Naive thymus-derived CD4-positive, alpha-beta T cell (primary cell): Measurements from ENCODE around the gene TMEM214. TPM values are rescaled to one million over a fixed set of nuclear protein-coding genes. Genes with fewer than 3 reads are reported as not detected.

ENCODE experiments used
- ATAC-seq: fragments of 150-1000 bp; cut with Tn5 transposase; 2 replicates; pipeline ENCODE4 v1.10.0; 2021; ENCODE audit warnings: mild to moderate bottlenecking, moderate library complexity
- CTCF ChIA-PET: fragments of 350-600 bp; sonication (Branson Sonifier 250); formaldehyde crosslinking; loops from one replicate; lab custom pipeline; 2021; ENCODE audit warnings: antibody characterized with exemption; lab: Charles Lee
- POLR2A ChIA-PET: fragments of 350-600 bp; sonication (Branson Sonifier 250); formaldehyde crosslinking; loops from one replicate; lab custom pipeline; 2021; ENCODE audit warnings: antibody characterized with exemption, inconsistent platforms; lab: Charles Lee
- DNase-seq, 9 donors: peaks; one replicate each; pipeline versions ENCODE4 v3.0.0 to v3.0.0-alpha.2; 2020 to 2022; ENCODE audit warnings: mixed read lengths in 1 of 9
- H3K27ac ChIP-seq: one replicate; pipeline ENCODE4 v1.7.0; 2013; ENCODE audit warnings: mild to moderate bottlenecking, low read depth, low read length, moderate library complexity
- H3K27me3 ChIP-seq, 2 donors: one replicate each; pipeline ENCODE4 v1.7.0; 2013; ENCODE audit warnings: low read length in 2 of 2, mild to moderate bottlenecking in 2 of 2, moderate library complexity in 2 of 2; ENCODE audit not compliant: control insufficient read depth in 2 of 2, insufficient read depth in 2 of 2
- H3K36me3 ChIP-seq, 3 experiments: 1 replicate in 2 of 3; 2 replicates in 1 of 3; pipeline ENCODE4 v1.7.0; 2013; ENCODE audit warnings: low read length in 3 of 3, mild to moderate bottlenecking in 3 of 3, moderate library complexity in 1 of 3; ENCODE audit not compliant: insufficient read depth in 3 of 3, control insufficient read depth in 2 of 3
- H3K4me1 ChIP-seq, 2 donors: one replicate each; pipeline ENCODE4 v1.7.0; 2013; ENCODE audit warnings: low read length in 2 of 2, mild to moderate bottlenecking in 2 of 2, moderate library complexity in 1 of 2; ENCODE audit not compliant: control insufficient read depth in 2 of 2, insufficient read depth in 2 of 2
- H3K4me3 ChIP-seq: 2 replicates; pipeline ENCODE4 v1.7.0; 2013; ENCODE audit warnings: mild to moderate bottlenecking, low read length
- H3K9me3 ChIP-seq, 3 experiments: 1 replicate in 2 of 3; 2 replicates in 1 of 3; pipeline ENCODE4 v1.7.0; 2013; ENCODE audit warnings: low read length in 3 of 3; ENCODE audit not compliant: control insufficient read depth in 2 of 3
- H3K27ac Mint-ChIP-seq, 9 donors: one replicate each; pipeline ENCODE4 v1.8.0; 2020 to 2022; ENCODE audit warnings: mixed read lengths in 9 of 9, mild to moderate bottlenecking in 8 of 9, moderate library complexity in 5 of 9, inconsistent platforms in 2 of 9
- H3K27me3 Mint-ChIP-seq, 5 donors: one replicate each; pipeline ENCODE4 v1.8.0; 2021 to 2022; ENCODE audit warnings: mixed read lengths in 5 of 5, mild to moderate bottlenecking in 1 of 5
- H3K36me3 Mint-ChIP-seq, 5 donors: one replicate each; pipeline ENCODE4 v1.8.0; 2020 to 2022; ENCODE audit warnings: mixed read lengths in 5 of 5, mild to moderate bottlenecking in 3 of 5, inconsistent platforms in 1 of 5
- H3K4me1 Mint-ChIP-seq, 7 donors: one replicate each; pipeline ENCODE4 v1.8.0; 2020 to 2022; ENCODE audit warnings: mixed read lengths in 7 of 7, mild to moderate bottlenecking in 3 of 7, inconsistent platforms in 1 of 7
- H3K4me3 Mint-ChIP-seq, 10 donors: one replicate each; pipeline ENCODE4 v1.8.0; 2020 to 2022; ENCODE audit warnings: mild to moderate bottlenecking in 10 of 10, mixed read lengths in 10 of 10, moderate library complexity in 6 of 10, inconsistent platforms in 2 of 10
- H3K9me3 Mint-ChIP-seq, 11 donors: one replicate each; pipeline ENCODE4 v1.8.0; 2020 to 2022; ENCODE audit warnings: mixed read lengths in 11 of 11, mild to moderate bottlenecking in 4 of 11, inconsistent platforms in 1 of 11, moderate library complexity in 1 of 11
- intact Hi-C, 2 donors: fragments of 100-400 bp; cut with micrococcal nuclease; formaldehyde crosslinking; loops; one replicate each; pipeline ENCODE4 v1.15.1; 2023
- polyA plus RNA-seq, 2 donors: library from polyadenylated mRNA; unstranded; fragments of 300-500 nt; fragmentation: Illumina TruSeq; gene quantifications; one replicate each; pipeline ENCODE4 v1.2.3, GENCODE V29; 2021
- total RNA-seq, 6 experiments: library from RNA in 5 of 6; stranded (reverse) in 5 of 6; gene quantifications; 1 replicate in 5 of 6; 2 replicates in 1 of 6; pipeline ENCODE4 v1.2.3 and lab custom pipeline; 2021 to 2026

Gene TMEM214
- total and polyA plus RNA-seq, 7 experiments from 2014 or later: 18.6 to 114 (median 41.7) TPM

DNA sequence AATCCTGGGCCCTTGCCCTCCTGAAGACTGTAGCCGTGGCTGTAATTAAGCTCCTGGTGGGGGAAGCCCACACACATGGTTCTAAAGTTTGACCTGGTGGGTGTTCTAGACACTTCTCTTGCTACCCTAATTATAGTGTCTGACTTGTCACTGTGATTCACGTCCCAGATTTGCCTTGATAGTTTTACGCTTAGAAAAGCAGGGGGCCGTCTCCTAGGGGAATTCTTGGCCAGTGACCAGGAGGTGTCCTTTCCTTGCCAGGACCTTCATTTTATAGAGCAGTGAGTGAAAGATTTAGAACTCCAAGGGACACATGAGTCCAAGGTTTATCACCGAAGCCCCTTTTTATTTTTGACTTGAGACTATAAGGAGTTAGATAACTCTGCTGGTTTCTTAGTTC, 9.0 kb downstream of the TMEM214 start:
- no peak for DNase-seq
- ChIA-PET POLR2A (no interaction called here), CTCF (no interaction called here)
- H3K27ac ChIP-seq: no peak overlapping the region
- Mint-ChIP-seq H3K36me3 (peaks cover 5 to 29% (median 9%) of the 10 kb centered on the region in 5 donors), H3K4me3 (no peak overlapping the region), H3K27ac (peak overlapping the region in 6 of 9 donors; percentile 26 to 83 (median 34)), H3K4me1 (peaks cover 0 to 9% (median 0%) of the 10 kb centered on the region in 7 donors), H3K27me3 (no peaks in the 10 kb centered on the region), H3K9me3 (no peaks in the 10 kb centered on the region)
- no peaks in the 10 kb centered on the region for H3K27me3 ChIP-seq
- intact Hi-C loops: no loop called here
- H3K4me3 ChIP-seq: no peak overlapping the region
- H3K36me3 ChIP-seq: peaks cover 7 to 51% (median 21%) of the 10 kb centered on the region in 3 experiments
- no peak for ATAC-seq
- H3K9me3 ChIP-seq: no peaks in the 10 kb centered on the region
- no peaks in the 10 kb centered on the region for H3K4me1 ChIP-seq

DNA sequence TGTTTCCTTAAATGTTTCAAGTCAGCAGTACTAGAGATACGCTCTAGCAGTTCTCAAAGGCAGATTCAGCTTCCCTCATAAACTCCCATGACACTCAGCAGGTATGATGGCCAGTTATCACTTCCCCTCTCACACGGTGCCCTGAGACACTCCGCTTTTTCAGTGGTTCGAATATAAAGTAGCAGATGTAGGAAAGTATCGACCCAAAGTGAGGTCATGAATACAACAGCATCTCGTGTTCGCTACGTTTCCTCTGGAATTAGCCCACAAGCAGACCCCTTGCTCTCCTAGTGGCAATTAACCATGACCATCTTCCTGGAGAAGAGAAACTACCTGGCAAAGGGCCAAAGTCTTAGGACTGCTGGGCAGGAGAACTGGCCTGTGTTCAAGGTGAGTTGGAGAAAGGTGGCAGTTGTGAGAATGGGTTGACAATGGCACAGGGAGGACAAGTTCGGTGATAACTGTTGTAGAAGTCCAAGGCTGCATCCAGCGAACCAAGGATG, 9.4 kb downstream of the TMEM214 start:
- Mint-ChIP-seq H3K27ac (peak overlapping the region in 3 of 9 donors; percentile 26 to 83 (median 40)), H3K9me3 (no peaks in the 10 kb centered on the region), H3K36me3 (peaks cover 5 to 25% (median 9%) of the 10 kb centered on the region in 5 donors), H3K4me1 (peaks cover 0 to 9% (median 0%) of the 10 kb centered on the region in 7 donors), H3K27me3 (no peaks in the 10 kb centered on the region), H3K4me3 (no peak overlapping the region)
- DNase-seq (no peak), ATAC-seq (peak; percentile 46)
- ChIA-PET CTCF (no interaction called here), POLR2A (no interaction called here)
- Histone ChIP-seq H3K9me3 (no peaks in the 10 kb centered on the region), H3K27ac (no peak overlapping the region), H3K4me1 (no peaks in the 10 kb centered on the region), H3K36me3 (peaks cover 3 to 46% (median 16%) of the 10 kb centered on the region in 3 experiments), H3K4me3 (no peak overlapping the region), H3K27me3 (no peaks in the 10 kb centered on the region)
- intact Hi-C loops: no loop called here

DNA sequence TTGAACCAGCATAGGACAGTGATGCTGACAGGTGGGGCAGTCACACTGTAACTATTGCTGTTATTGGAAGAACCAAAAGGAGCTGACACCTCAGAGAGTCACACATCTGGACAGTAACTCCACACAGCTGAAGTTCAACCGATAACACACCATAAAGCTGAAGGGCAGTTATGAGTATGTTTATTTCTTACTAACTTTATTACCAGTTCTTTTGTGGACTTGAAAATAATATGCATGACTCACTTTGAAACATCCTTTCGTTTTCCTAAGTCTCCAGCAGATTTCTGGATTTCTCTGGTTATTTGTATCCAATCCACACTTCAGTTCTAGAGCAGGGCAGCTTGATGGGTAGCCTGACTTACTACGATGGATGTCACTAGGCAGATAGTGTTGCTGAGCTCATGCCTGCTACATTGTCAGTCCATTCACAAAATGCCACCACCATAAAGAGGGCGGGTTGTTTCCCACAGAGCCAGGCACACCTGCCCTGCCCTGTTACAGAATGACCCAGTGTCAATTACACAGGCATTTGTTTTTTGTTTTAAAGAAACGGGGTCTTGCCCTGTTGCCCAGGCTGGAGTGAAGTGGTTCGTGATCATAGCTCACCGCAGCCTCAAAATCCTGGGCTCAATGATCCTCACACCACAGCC, 10.3 kb downstream of the TMEM214 start:
- intact Hi-C loops: no loop called here
- Mint-ChIP-seq H3K4me3 (no peak overlapping the region), H3K36me3 (peaks cover 5 to 20% (median 9%) of the 10 kb centered on the region in 5 donors), H3K4me1 (peaks cover 0 to 11% (median 0%) of the 10 kb centered on the region in 7 donors), H3K9me3 (no peaks in the 10 kb centered on the region), H3K27me3 (no peaks in the 10 kb centered on the region), H3K27ac (peak overlapping the region in 1 of 9 donors; percentile 40)
- Histone ChIP-seq H3K4me3 (no peak overlapping the region), H3K9me3 (no peaks in the 10 kb centered on the region), H3K27ac (no peak overlapping the region), H3K36me3 (peaks cover 0 to 37% (median 13%) of the 10 kb centered on the region in 3 experiments), H3K27me3 (no peaks in the 10 kb centered on the region), H3K4me1 (no peaks in the 10 kb centered on the region)
- DNase-seq (no peak), ATAC-seq (no peak)
- POLR2A ChIA-PET: interaction anchor here (0.6 kb wide), 2 partner anchors 8 to 1819 kb away, joined by 3 read pairs; partner anchors contain the start of gene AGBL5
- CTCF ChIA-PET: interaction anchor here (0.8 kb wide), 1 partner anchor 12 kb away, joined by 3 read pairs; no protein-coding TSS in a partner anchor

DNA sequence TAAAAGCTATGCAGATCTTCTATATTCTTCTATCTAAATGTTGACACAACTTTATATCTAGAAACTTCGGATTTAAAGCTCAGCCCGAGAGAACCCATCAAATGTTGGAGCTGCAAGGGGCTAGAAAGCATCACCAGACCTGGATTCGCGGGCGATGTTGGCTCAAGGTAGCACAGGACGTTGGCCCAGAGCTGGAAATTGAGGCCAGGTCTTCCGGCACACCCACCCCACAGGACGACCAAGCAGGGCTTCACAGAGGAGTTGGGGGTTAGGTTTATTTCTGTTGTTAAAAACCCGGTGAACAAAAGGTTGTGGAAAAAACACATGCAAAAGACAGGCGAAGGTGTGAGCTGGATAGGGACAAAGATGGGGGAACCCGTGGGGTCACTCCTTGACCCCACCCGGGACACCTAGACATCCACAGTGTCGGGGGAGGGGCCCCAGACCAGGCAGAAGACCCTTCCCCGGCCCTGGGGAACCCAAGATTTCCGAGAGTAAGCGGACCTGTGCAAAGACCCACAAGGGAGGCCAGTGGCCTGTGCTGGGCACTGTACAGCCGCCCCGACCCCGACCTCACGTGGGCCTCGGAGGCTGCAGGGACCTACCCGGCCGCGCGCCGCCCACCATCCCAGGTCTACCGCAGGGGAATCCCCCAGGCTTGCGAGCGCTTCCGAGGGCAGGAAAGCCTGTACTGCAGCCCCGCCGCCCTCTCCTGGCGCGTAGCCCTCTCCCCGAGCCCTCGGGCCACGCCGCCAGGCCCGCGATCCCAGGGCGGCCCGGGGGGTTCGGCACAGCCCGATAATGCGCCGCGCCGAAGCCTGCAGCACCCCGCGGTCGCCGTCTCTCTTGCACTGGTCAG, 16.9 kb downstream of the TMEM214 start:
- CTCF ChIA-PET: interaction anchor here (1.0 to 1.6 kb wide), 5 partner anchors 9 to 273 kb away, joined by 3 to 4 read pairs (median 3); no protein-coding TSS in a partner anchor
- intact Hi-C loops: loop anchor here (1.0 to 5.0 kb wide), 13 partner anchors 17 to 1343 kb away; partner anchors contain the start of genes ATRAID (in 2 of the 2), SLC5A6 (in 2 of the 2), TMEM214 (in 2 of the 2) and ABHD1 (in 1 of the 2)
- peak overlapping the region; percentile 99 for H3K4me3 ChIP-seq
- H3K36me3 Mint-ChIP-seq: peaks cover 0 to 14% (median 2%) of the 10 kb centered on the region in 5 donors
- H3K4me3 Mint-ChIP-seq: peak overlapping the region; percentile 86 to 100 (median 99)
- DNase-seq (peak in 8 of 9 donors; percentile 37 to 81 (median 44)), ATAC-seq (peak; percentile 19)
- H3K4me1 Mint-ChIP-seq: peaks cover 6 to 34% (median 19%) of the 10 kb centered on the region in 7 donors
- H3K36me3 ChIP-seq: peaks cover 0 to 5% (median 0%) of the 10 kb centered on the region in 3 experiments
- H3K27ac ChIP-seq: peak overlapping the region; percentile 84
- no peaks in the 10 kb centered on the region for H3K9me3 ChIP-seq
- peaks cover 0 to 15% (median 0%) of the 10 kb centered on the region in 11 donors for H3K9me3 Mint-ChIP-seq
- H3K27ac Mint-ChIP-seq: peak overlapping the region; percentile 96 to 100 (median 100)
- no peaks in the 10 kb centered on the region for H3K27me3 ChIP-seq
- peaks cover 0 to 8% (median 4%) of the 10 kb centered on the region in 5 donors for H3K27me3 Mint-ChIP-seq
- H3K4me1 ChIP-seq: peaks cover 8 to 15% of the 10 kb centered on the region in 2 donors
- POLR2A ChIA-PET: interaction anchor here (0.8 to 10.4 kb wide), 15 partner anchors 10 to 662 kb away, joined by 3 to 216 read pairs (median 5); partner anchors contain the start of genes ATRAID, KHK, MPV17 and OST4

DNA sequence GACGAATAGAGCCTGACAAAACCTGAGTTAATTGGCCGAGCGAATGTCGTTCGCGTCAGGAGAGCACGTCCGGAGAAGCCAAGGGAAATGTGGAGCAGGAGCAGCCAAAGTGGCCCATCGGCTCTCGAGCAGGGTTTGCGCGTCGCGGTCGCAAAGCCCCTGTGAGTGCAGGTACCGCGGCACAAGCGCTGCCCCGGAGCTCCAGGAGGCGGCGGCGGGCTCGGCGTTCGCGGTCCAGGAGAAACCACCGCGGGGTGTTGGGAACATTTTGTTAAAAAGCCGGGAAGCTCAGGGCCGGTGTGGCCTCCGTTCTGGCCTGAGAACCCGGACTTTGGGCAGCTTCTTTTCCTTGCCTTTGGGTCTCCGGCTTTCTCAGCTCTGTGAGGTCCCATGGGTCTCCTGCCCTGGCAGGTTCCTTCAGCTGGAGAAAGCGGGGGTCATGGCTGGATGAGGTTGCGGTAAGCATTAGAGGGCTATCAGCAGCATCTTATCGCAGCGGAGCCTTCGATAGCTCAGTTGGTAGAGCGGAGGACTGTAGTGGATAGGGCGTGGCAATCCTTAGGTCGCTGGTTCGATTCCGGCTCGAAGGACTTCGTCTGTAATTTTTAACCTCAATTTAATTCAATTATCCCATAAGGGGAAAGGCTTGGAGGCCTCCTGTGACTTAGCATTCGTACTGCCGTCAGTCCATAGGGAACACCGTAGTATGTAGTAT, 17.7 kb downstream of the TMEM214 start:
- H3K4me3 Mint-ChIP-seq: peak overlapping the region; percentile 86 to 100 (median 99)
- Histone ChIP-seq H3K4me3 (peak overlapping the region; percentile 99), H3K27me3 (no peaks in the 10 kb centered on the region), H3K9me3 (no peaks in the 10 kb centered on the region), H3K36me3 (peaks cover 4 to 13% (median 5%) of the 10 kb centered on the region in 3 experiments), H3K4me1 (peaks cover 8 to 15% of the 10 kb centered on the region in 2 donors), H3K27ac (peak overlapping the region; percentile 84)
- intact Hi-C loops: loop anchor here (1.0 to 5.0 kb wide), 13 partner anchors 18 to 1342 kb away; partner anchors contain the start of genes ATRAID (in 2 of the 2), SLC5A6 (in 2 of the 2), TMEM214 (in 2 of the 2) and ABHD1 (in 1 of the 2)
- DNase-seq: peak; percentile 77 to 95 (median 94)
- peaks cover 10 to 34% (median 19%) of the 10 kb centered on the region in 7 donors for H3K4me1 Mint-ChIP-seq
- peak overlapping the region; percentile 96 to 100 (median 100) for H3K27ac Mint-ChIP-seq
- peaks cover 0 to 14% (median 6%) of the 10 kb centered on the region in 5 donors for H3K36me3 Mint-ChIP-seq
- peak; percentile 76 for ATAC-seq
- H3K9me3 Mint-ChIP-seq: peaks cover 0 to 15% (median 0%) of the 10 kb centered on the region in 11 donors
- CTCF ChIA-PET: interaction anchor here (0.6 to 1.6 kb wide), 9 partner anchors 11 to 272 kb away, joined by 3 to 6 read pairs (median 4); partner anchors contain the start of gene ABHD1
- POLR2A ChIA-PET: interaction anchor here (0.5 to 10.4 kb wide), 24 partner anchors 9 to 750 kb away, joined by 3 to 216 read pairs (median 4); partner anchors contain the start of genes ATRAID, KHK, MPV17 and NRBP1
- peaks cover 0 to 8% (median 4%) of the 10 kb centered on the region in 5 donors for H3K27me3 Mint-ChIP-seq
